HepG2 (cell line): ENCODE results near the gene IFT172. TPM values are rescaled to one million over a fixed set of nuclear protein-coding genes. Genes with fewer than 3 reads are reported as not detected.

ENCODE experiments used
- AGO2 ChIP-seq: fragments of 200-400 bp; formaldehyde crosslinking; optimal IDR thresholded peaks from 2 replicates; pipeline ENCODE3; 2017; ENCODE audit warnings: mild to moderate bottlenecking, low read depth, low read length, moderate library complexity
- CAMTA2 ChIP-seq: sonication (generic); formaldehyde crosslinking; IDR thresholded peaks from 2 replicates; pipeline ENCODE4 v1.4.0; 2020; ENCODE audit warnings: mild to moderate bottlenecking, missing genetic modification reagents, borderline replicate concordance
- IRX3 ChIP-seq: sonication (generic); formaldehyde crosslinking; IDR thresholded peaks from 2 replicates; pipeline ENCODE4 v1.8.1; 2023; ENCODE audit warnings: mild to moderate bottlenecking, low read depth, missing genetic modification reagents, borderline replicate concordance
- MAFK ChIP-seq, 2 experiments: IDR thresholded peaks in 1 of 2; conservative IDR thresholded peaks in 1 of 2; 2 replicates each; pipeline ENCODE4 v1.6.1; 2011; ENCODE audit warnings: improper control_type of control experiment in 2 of 2, low read length in 2 of 2
- MAZ ChIP-seq, 2 experiments: sonication (generic) in 1 of 2; formaldehyde crosslinking in 1 of 2; IDR thresholded peaks; 2 replicates each; pipeline versions ENCODE4 v1.5.0 to v1.6.1; 2012 to 2020; ENCODE audit warnings: low read depth in 2 of 2, mild to moderate bottlenecking in 2 of 2, borderline replicate concordance in 1 of 2, improper control_type of control experiment in 1 of 2, low read length in 1 of 2, missing genetic modification reagents in 1 of 2, moderate library complexity in 1 of 2
- NCOA1 ChIP-seq: sonication (generic); formaldehyde crosslinking; IDR thresholded peaks from 2 replicates; pipeline ENCODE4 v1.9.0; 2021; ENCODE audit warnings: missing genetic modification reagents
- NCOA5 ChIP-seq: sonication (generic); formaldehyde crosslinking; IDR thresholded peaks from 2 replicates; pipeline ENCODE4 v1.4.0; 2020; ENCODE audit warnings: missing genetic modification reagents
- NKX3-1 ChIP-seq: sonication (generic); formaldehyde crosslinking; IDR thresholded peaks from 2 replicates; pipeline ENCODE4 v1.5.0; 2020; ENCODE audit warnings: missing genetic modification reagents
- PPARG ChIP-seq: conservative IDR thresholded peaks from 2 replicates; pipeline ENCODE4 v1.6.1; 2016; ENCODE audit warnings: missing biosample characterization, missing genetic modification reagents
- RELA ChIP-seq: sonication (generic); formaldehyde crosslinking; IDR thresholded peaks from 2 replicates; pipeline ENCODE4 v1.4.0; 2020; ENCODE audit warnings: missing genetic modification reagents
- REPIN1 ChIP-seq: sonication (generic); formaldehyde crosslinking; IDR thresholded peaks from 2 replicates; pipeline ENCODE4 v1.8.0; 2022; ENCODE audit warnings: missing genetic modification reagents, low read depth, mild to moderate bottlenecking, borderline replicate concordance
- SRF ChIP-seq: IDR thresholded peaks from 2 replicates; pipeline ENCODE4 v1.6.1; 2011; ENCODE audit warnings: mild to moderate bottlenecking, low read depth, low read length, moderate library complexity
- ZFX ChIP-seq: sonication (generic); formaldehyde crosslinking; IDR thresholded peaks from 2 replicates; pipeline ENCODE4 v1.4.0; 2020; ENCODE audit warnings: mild to moderate bottlenecking, low read depth, missing genetic modification reagents, moderate library complexity
- ZNF101 ChIP-seq: sonication (generic); formaldehyde crosslinking; IDR thresholded peaks from 2 replicates; pipeline ENCODE4 v1.4.0; 2020; ENCODE audit warnings: mild to moderate bottlenecking, low read depth, missing genetic modification reagents, borderline replicate concordance
- ZNF232 ChIP-seq: sonication (generic); formaldehyde crosslinking; IDR thresholded peaks from 2 replicates; pipeline ENCODE4 v1.4.0; 2020; ENCODE audit warnings: missing genetic modification reagents, borderline replicate concordance
- ZNF235 ChIP-seq: sonication (generic); formaldehyde crosslinking; IDR thresholded peaks from 2 replicates; pipeline ENCODE4 v1.8.1; 2023; ENCODE audit warnings: mild to moderate bottlenecking, missing genetic modification reagents, borderline replicate concordance
- ZNF30 ChIP-seq: sonication (generic); formaldehyde crosslinking; IDR thresholded peaks from 2 replicates; pipeline ENCODE4 v1.5.0; 2020; ENCODE audit warnings: mild to moderate bottlenecking, missing genetic modification reagents
- ZNF44 ChIP-seq: sonication (generic); formaldehyde crosslinking; IDR thresholded peaks from 2 replicates; pipeline ENCODE4 v1.5.1; 2020; ENCODE audit warnings: mild to moderate bottlenecking, missing genetic modification reagents
- ZNF646 ChIP-seq: sonication (generic); formaldehyde crosslinking; IDR thresholded peaks from 2 replicates; pipeline ENCODE4 v1.9.0; 2021; ENCODE audit warnings: mild to moderate bottlenecking, missing genetic modification reagents
- ZNF746 ChIP-seq: sonication (generic); formaldehyde crosslinking; IDR thresholded peaks from 2 replicates; pipeline ENCODE4 v1.8.0; 2022; ENCODE audit warnings: mild to moderate bottlenecking, missing genetic modification reagents
- polyA plus RNA-seq, 8 experiments: library from polyadenylated mRNA; depleted of rRNA in 3 of 8; stranded (reverse) in 7 of 8; unstranded in 1 of 8; fragments of >200 nt; fragmentation: Illumina TruSeq in 4 of 8; extraction: Trizol in 4 of 8; gene quantifications; 2 replicates each; pipeline versions ENCODE4 v1.2.1 to v1.2.3, GENCODE V29; 2011 to 2016; ENCODE audit warnings: low read depth in 4 of 8, missing spikeins in 1 of 8, mixed read lengths in 1 of 8; ENCODE audit not compliant: insufficient read depth in 1 of 8
- total RNA-seq, 5 experiments: library from RNA; depleted of rRNA; stranded (reverse); fragments of >200 nt; fragmentation: Illumina TruSeq; extraction: Trizol; gene quantifications; 2 replicates each; pipeline ENCODE4 v1.2.3, GENCODE V29; 2016; ENCODE audit warnings: low read depth in 1 of 5
- TF ChIP-seq, protein P1 (sequence below): sonication (generic); formaldehyde crosslinking; IDR thresholded peaks from 2 replicates; pipeline ENCODE4 v1.5.0; 2020; ENCODE audit warnings: missing genetic modification reagents, mild to moderate bottlenecking, borderline replicate concordance

Gene IFT172
- total and polyA plus RNA-seq, 2 of the 13 experiments (the other 11 are each of a cell fraction or from before 2014, with no cell fraction given): 21.6 to 35.7 TPM

DNA sequence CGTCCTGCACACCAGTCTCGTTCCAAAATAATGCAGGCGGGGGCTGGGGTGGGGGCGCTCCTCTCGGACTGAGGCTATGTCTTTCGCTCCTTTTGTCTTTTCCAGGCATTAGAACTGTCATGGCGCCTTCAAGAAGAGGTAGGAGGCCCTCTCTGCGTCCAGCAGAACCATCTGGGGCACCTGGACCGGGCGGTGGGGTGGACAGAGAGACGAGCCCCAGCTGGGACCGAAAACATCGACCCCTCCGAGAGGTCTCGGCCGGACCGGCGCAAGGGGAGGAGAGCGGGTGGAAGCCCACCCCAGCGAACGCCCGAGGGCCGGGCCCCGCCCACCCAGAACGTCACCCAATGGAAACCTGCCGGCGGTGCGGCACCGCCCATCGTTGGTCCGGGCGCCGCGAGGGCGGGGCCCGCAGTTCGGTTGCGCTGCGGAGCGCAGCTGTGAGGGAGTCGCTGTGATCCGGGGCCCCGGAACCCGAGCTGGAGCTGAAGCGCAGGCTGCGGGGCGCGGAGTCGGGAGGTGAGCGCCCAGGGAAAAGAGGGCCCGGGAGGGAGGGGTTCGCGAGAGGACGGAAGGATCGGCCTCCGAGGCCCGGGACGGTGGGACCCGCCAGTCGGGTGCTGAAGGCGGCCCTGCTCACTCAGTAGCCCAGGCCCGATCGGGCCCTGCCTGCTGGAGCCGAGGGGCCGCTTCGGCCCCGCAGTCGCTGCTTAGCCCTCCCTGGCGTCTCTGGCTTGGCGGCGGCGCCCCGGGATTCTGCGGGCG is 61.1 kb downstream of the IFT172 start, which contains the start of gene NRBP1 (continued):
- TF ChIP-seq ZNF646 (CRISPR knock-in tag): no peak
- TF ChIP-seq REPIN1 (CRISPR knock-in tag): peak; percentile 57
- peak; percentile 77 for TF ChIP-seq CAMTA2 (CRISPR knock-in tag)
- no peak for TF ChIP-seq RELA (CRISPR knock-in tag)
- peak; percentile 48; the same call in 1 of the 2 replicates for TF ChIP-seq PPARG (CRISPR knock-in tag)
- no peak for TF ChIP-seq ZNF30 (CRISPR knock-in tag)
- peak; percentile 90 for TF ChIP-seq ZFX (CRISPR knock-in tag)
- peak; percentile 55 for TF ChIP-seq ZNF232 (CRISPR knock-in tag)
- no peak; the same call in 1 of the 2 replicates for TF ChIP-seq MAZ (IDR thresholded peaks at IDR 0.05; ENCODE audit: borderline replicate concordance, low read depth, low read length)
- peak; percentile 76 for TF ChIP-seq MAZ (CRISPR knock-in tag; IDR thresholded peaks at IDR 0.05; ENCODE audit: low read depth)
- peak; percentile 34; the same call in 1 of the 2 replicates for TF ChIP-seq IRX3
- no peak for TF ChIP-seq MAFK (conservative IDR thresholded peaks at IDR 0.05 in 1 of 2, IDR thresholded peaks at IDR 0.05 in 1 of 2; ENCODE audit: low read length in 2 of 2)
- peak; percentile 97 for TF ChIP-seq AGO2
- peak; percentile 98 for TF ChIP-seq ZNF235 (CRISPR knock-in tag)
- no peak; the same call in 1 of the 2 replicates for TF ChIP-seq ZNF101 (CRISPR knock-in tag)
- TF ChIP-seq, protein P1, sequence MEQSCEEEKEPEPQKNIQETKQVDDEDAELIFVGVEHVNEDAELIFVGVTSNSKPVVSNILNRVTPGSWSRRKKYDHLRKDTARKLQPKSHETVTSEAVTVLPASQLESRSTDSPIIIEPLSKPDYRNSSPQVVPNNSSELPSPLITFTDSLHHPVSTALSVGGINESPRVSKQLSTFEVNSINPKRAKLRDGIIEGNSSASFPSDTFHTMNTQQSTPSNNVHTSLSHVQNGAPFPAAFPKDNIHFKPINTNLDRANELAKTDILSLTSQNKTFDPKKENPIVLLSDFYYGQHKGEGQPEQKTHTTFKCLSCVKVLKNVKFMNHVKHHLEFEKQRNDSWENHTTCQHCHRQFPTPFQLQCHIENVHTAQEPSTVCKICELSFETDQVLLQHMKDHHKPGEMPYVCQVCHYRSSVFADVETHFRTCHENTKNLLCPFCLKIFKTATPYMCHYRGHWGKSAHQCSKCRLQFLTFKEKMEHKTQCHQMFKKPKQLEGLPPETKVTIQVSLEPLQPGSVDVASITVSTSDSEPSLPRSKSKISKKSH (CRISPR knock-in tag): peak; percentile 93; the same call in 1 of the 2 replicates
- TF ChIP-seq NKX3-1 (CRISPR knock-in tag): peak; percentile 61; the same call in 1 of the 2 replicates
- TF ChIP-seq NCOA1 (CRISPR knock-in tag): peak; percentile 82
- peak; percentile 97 for TF ChIP-seq ZNF44 (CRISPR knock-in tag)
- TF ChIP-seq SRF: no peak
- TF ChIP-seq ZNF746 (CRISPR knock-in tag): no peak; the same call in 1 of the 2 replicates
- no peak for TF ChIP-seq NCOA5 (CRISPR knock-in tag)
